Left renal pelvis (tissue), 4 donors: Measurements from ENCODE around the gene SCAMP3. TPM values are rescaled to one million over a fixed set of nuclear protein-coding genes. Genes with fewer than 3 reads are reported as not detected.

ENCODE experiments used
- DNase-seq, 4 donors: peaks; one replicate each; pipeline ENCODE4 v3.0.0-alpha.2; 2013; ENCODE audit warnings: low read depth in 4 of 4, low spot score in 3 of 4
- polyA plus RNA-seq, 4 donors: library from polyadenylated mRNA; unstranded; fragments of 120-200 nt; gene quantifications; one replicate each; pipeline ENCODE4 v1.2.1, GENCODE V29; 2013; ENCODE audit not compliant: insufficient read length in 4 of 4

SCAMP3 gene
- polyA plus RNA-seq, 4 donors: 45.9 to 72.1 (median 58.9) TPM

- no peak for DNase-seq
Observed at GRCh38 chr1:155286544-155286943, 24.4 kb upstream of the SCAMP3 start.

- no peak for DNase-seq
Observed at GRCh38 chr1:155285631-155286044, 23.5 kb upstream of the SCAMP3 start.

GRCh38 chr1:155285063-155285462 lies 22.9 kb upstream of the SCAMP3 start:
- DNase-seq: no peak

- DNase-seq: no peak
Observed at GRCh38 chr1:155284476-155284875, 22.3 kb upstream of the SCAMP3 start.

- no peak for DNase-seq
Observed at GRCh38 chr1:155282488-155283091, 20.4 kb upstream of the SCAMP3 start.

GRCh38 chr1:155279268-155279667 lies 17.1 kb upstream of the SCAMP3 start:
- no peak for DNase-seq

GRCh38 chr1:155278689-155279160 lies 16.6 kb upstream of the SCAMP3 start:
- no peak for DNase-seq

GRCh38 chr1:155277902-155278688 lies 15.9 kb upstream of the SCAMP3 start:
- peak in 1 of 4 donors; percentile 50 for DNase-seq

- peak; percentile 90 to 96 (median 94) for DNase-seq
Observed at GRCh38 chr1:155277070-155277901, 15.1 kb upstream of the SCAMP3 start, which contains the start of gene HCN3. HCN3 (plus strand) TSS chr1:155277463; CDS start chr1:155277591, 128 bp downstream.

- DNase-seq: peak; percentile 84 to 90 (median 87)
Observed at GRCh38 chr1:155273343-155274245, 11.4 kb upstream of the SCAMP3 start, which contains the start of gene CLK2. CLK2 (minus strand) TSS chr1:155273504; CDS start chr1:155270977, 2,527 bp downstream.

- DNase-seq: no peak
Observed at GRCh38 chr1:155272466-155273342, 10.5 kb upstream of the SCAMP3 start.

GRCh38 chr1:155269381-155269780 lies 7.2 kb upstream of the SCAMP3 start:
- DNase-seq: no peak

GRCh38 chr1:155268630-155269029 lies 6.5 kb upstream of the SCAMP3 start:
- DNase-seq: no peak

GRCh38 chr1:155267373-155267772 lies 5.2 kb upstream of the SCAMP3 start:
- no peak for DNase-seq

GRCh38 chr1:155266553-155266952 lies 4.4 kb upstream of the SCAMP3 start:
- DNase-seq: no peak

- DNase-seq: no peak
Observed at GRCh38 chr1:155263067-155263466, 907 bp upstream of the SCAMP3 start.

GRCh38 chr1:155261493-155261851 lies 688 bp downstream of the SCAMP3 start:
- no peak for DNase-seq

- DNase-seq: no peak
Observed at GRCh38 chr1:155260276-155260675, 1.9 kb downstream of the SCAMP3 start.
